GM23338 (cell line): ENCODE results near the gene SIGMAR1. TPM values are rescaled to one million over a fixed set of nuclear protein-coding genes. Genes with fewer than 3 reads are reported as not detected.

Source experiments
- ATAC-seq: fragments of 200-7000 bp; cut with Tn5 transposase; 3 replicates; pipeline ENCODE4 v1.9.1; 2020
- DNase-seq: peaks from one replicate; pipeline ENCODE4 v3.0.0-alpha.2; 2015; ENCODE audit warnings: low spot score
- H2AFZ ChIP-seq: fragments of 200-600 bp; sonication (generic); 2 replicates; pipeline ENCODE4 v1.8.0; 2016; ENCODE audit warnings: antibody characterized with exemption, mild to moderate bottlenecking, moderate library complexity
- H3F3A ChIP-seq: fragments of 200-600 bp; sonication (generic); replicated peaks from 2 replicates; pipeline ENCODE4 v1.8.0; 2017; ENCODE audit warnings: antibody characterized with exemption, mixed run types, low read depth
- H3K27ac ChIP-seq: fragments of 200-600 bp; sonication (generic); 2 replicates; pipeline ENCODE4 v1.6.1; 2016; ENCODE audit warnings: low read depth
- H3K27me3 ChIP-seq: fragments of 200-600 bp; sonication (generic); 2 replicates; pipeline ENCODE4 v1.8.0; 2016; ENCODE audit warnings: mild to moderate bottlenecking, mixed run types, moderate library complexity; ENCODE audit not compliant: insufficient read depth
- H3K36me3 ChIP-seq: fragments of 200-600 bp; sonication (generic); 2 replicates; pipeline ENCODE4 v1.8.0; 2016; ENCODE audit warnings: mild to moderate bottlenecking; ENCODE audit not compliant: insufficient read depth
- H3K4me1 ChIP-seq: fragments of 200-600 bp; sonication (generic); 2 replicates; pipeline ENCODE4 v1.8.0; 2016; ENCODE audit warnings: mild to moderate bottlenecking, moderate library complexity; ENCODE audit not compliant: insufficient read depth
- H3K4me2 ChIP-seq: fragments of 200-600 bp; sonication (generic); 2 replicates; pipeline ENCODE4 v1.7.1; 2017; ENCODE audit warnings: mixed run types
- H3K4me3 ChIP-seq: fragments of 200-600 bp; sonication (generic); 2 replicates; pipeline ENCODE4 v1.6.1; 2016; ENCODE audit warnings: mixed run types
- H3K79me2 ChIP-seq: fragments of 200-600 bp; sonication (generic); replicated peaks from 2 replicates; pipeline ENCODE4 v1.8.0; 2017; ENCODE audit warnings: mild to moderate bottlenecking; ENCODE audit not compliant: insufficient read depth
- H3K9me2 ChIP-seq: fragments of 200-600 bp; sonication (generic); 2 replicates; pipeline ENCODE4 v1.8.0; 2017; ENCODE audit not compliant: insufficient read depth
- H4K20me1 ChIP-seq: fragments of 200-600 bp; sonication (generic); replicated peaks from 2 replicates; pipeline ENCODE4 v1.8.0; 2017; ENCODE audit warnings: mild to moderate bottlenecking; ENCODE audit not compliant: insufficient read depth
- H3K27ac Mint-ChIP-seq: 2 replicates; pipeline ENCODE4 v1.8.0; 2020; ENCODE audit warnings: inconsistent platforms, mild to moderate bottlenecking, moderate library complexity, mixed read lengths
- H3K27me3 Mint-ChIP-seq: 3 replicates; pipeline ENCODE4 v1.8.0; 2022; ENCODE audit warnings: low read depth, mild to moderate bottlenecking, moderate library complexity, mixed read lengths, inconsistent platforms; ENCODE audit not compliant: insufficient read depth, poor library complexity
- H3K36me3 Mint-ChIP-seq: 3 replicates; pipeline ENCODE4 v1.8.0; 2021; ENCODE audit warnings: low read depth, mild to moderate bottlenecking, inconsistent platforms, moderate library complexity, mixed read lengths
- H3K4me1 Mint-ChIP-seq: 3 replicates; pipeline ENCODE4 v1.8.0; 2020; ENCODE audit warnings: mild to moderate bottlenecking, inconsistent platforms, mixed read lengths
- H3K4me3 Mint-ChIP-seq: 3 replicates; pipeline ENCODE4 v1.8.0; 2021; ENCODE audit warnings: moderate library complexity, mild to moderate bottlenecking, inconsistent platforms, mixed read lengths
- H3K9me3 Mint-ChIP-seq: 3 replicates; pipeline ENCODE4 v1.8.0; 2020; ENCODE audit warnings: moderate library complexity, mild to moderate bottlenecking, inconsistent platforms, mixed read lengths
- CREB1 ChIP-seq: fragments of 250-450 bp; sonication (Bioruptor Pico); IDR thresholded peaks from 2 replicates; pipeline ENCODE4 v1.5.0; 2020; ENCODE audit warnings: low read depth, mild to moderate bottlenecking, moderate library complexity
- CTCF ChIP-seq, 2 experiments: fragments of 200-600 bp in 1 of 2; sonication (generic) in 1 of 2; conservative IDR thresholded peaks; 2 replicates each; pipeline versions ENCODE4 v1.5.1 to v1.6.1; 2016 to 2017; ENCODE audit warnings: antibody characterized with exemption in 2 of 2, low read depth in 2 of 2, mild to moderate bottlenecking in 2 of 2, moderate library complexity in 1 of 2
- EZH2 ChIP-seq: fragments of 200-600 bp; sonication (generic); IDR thresholded peaks from one replicate; pipeline ENCODE4 v1.8.0; 2017; ENCODE audit warnings: antibody characterized with exemption, mild to moderate bottlenecking, low read depth; ENCODE audit not compliant: unreplicated experiment
- EZH2phosphoT487 ChIP-seq: fragments of 200-600 bp; sonication (generic); IDR thresholded peaks from one replicate; pipeline ENCODE4 v1.8.1; 2018; ENCODE audit warnings: antibody characterized with exemption; ENCODE audit not compliant: unreplicated experiment
- ZNF462 ChIP-seq: fragments of 250-450 bp; sonication (Bioruptor Pico); IDR thresholded peaks from 2 replicates; pipeline ENCODE4 v1.5.0; 2020; ENCODE audit warnings: mild to moderate bottlenecking, moderate library complexity
- polyA plus RNA-seq: library from polyadenylated mRNA; unstranded; fragments of >200 nt; fragmentation: Nextera tagmentation; extraction: Ambion mirVana; gene quantifications from 2 replicates; pipeline ENCODE4 v1.2.1, GENCODE V29; 2016
- total RNA-seq: library from RNA; depleted of rRNA; stranded (reverse); fragments of >200 nt; shearing (Covaris generic); gene quantifications from 2 replicates; pipeline ENCODE4 v1.2.3, GENCODE V29; 2014

The SIGMAR1 gene
- total and polyA plus RNA-seq, 2 experiments from 2014 or later, result 82.3 to 167 TPM

GRCh38 chr9:34591248-34591916, 46.2 kb downstream of the SIGMAR1 start:
- Histone ChIP-seq H3K27me3 (peaks cover 92% of the 10 kb centered on the region), H3K27ac (no peak overlapping the region), H3F3A (no peaks in the 10 kb centered on the region), H3K9me2 (no peaks in the 10 kb centered on the region), H3K4me1 (peaks cover 40% of the 10 kb centered on the region; the same call in 1 of the 2 replicates), H4K20me1 (peaks cover 6% of the 10 kb centered on the region), H3K4me3 (peak overlapping the region; percentile 70), H3K36me3 (no peaks in the 10 kb centered on the region), H3K4me2 (peak overlapping the region; percentile 94), H3K79me2 (no peaks in the 10 kb centered on the region), H2AFZ (peak overlapping the region; percentile 97)
- H3K9me3 Mint-ChIP-seq, result peaks cover 3% of the 10 kb centered on the region; the same call in 1 of the 3 replicates
- DNase-seq (peak; percentile 91), ATAC-seq (peak; percentile 70)
- peaks cover 76% of the 10 kb centered on the region for H3K27me3 Mint-ChIP-seq
- TF ChIP-seq CTCF (conservative IDR thresholded peaks at IDR 0.05; ENCODE audit: low read depth in 2 of 2), result peak; percentile 63 to 97
- TF ChIP-seq CREB1 (CRISPR knock-in tag), result peak; percentile 36; the same call in 1 of the 2 replicates
- TF ChIP-seq EZH2, result peak; percentile 83
- TF ChIP-seq EZH2phosphoT487, result peak; percentile 81
- TF ChIP-seq ZNF462 (CRISPR knock-in tag), result no peak
- H3K36me3 Mint-ChIP-seq, result no peaks in the 10 kb centered on the region; the same call in 2 of the 3 replicates
- peak overlapping the region; percentile 79 for H3K4me3 Mint-ChIP-seq
- H3K27ac Mint-ChIP-seq, result no peak overlapping the region
- H3K4me1 Mint-ChIP-seq, result peaks cover 31% of the 10 kb centered on the region
